GM13976 (cell line): ENCODE data around the gene APLF.

ENCODE experiments used
- DNase-seq: peaks from one replicate; pipeline ENCODE4 v3.0.0; 2012; ENCODE audit warnings: low spot score
- CTCF ChIP-seq: IDR thresholded peaks from 2 replicates; pipeline ENCODE4 v1.5.1; 2012; ENCODE audit warnings: borderline replicate concordance, mild to moderate bottlenecking; ENCODE audit not compliant: insufficient read depth; ENCODE audit errors: extremely low read depth, missing control alignments, control extremely low read depth
- in situ Hi-C: fragments of 300-500 bp; cut with MboI; formaldehyde crosslinking; loops from one replicate; pipeline ENCODE4 v1.12.0; 2022; ENCODE audit warnings: low sequenced_read_pairs, mixed read lengths, inconsistent platforms; ENCODE audit not compliant: unreplicated experiment

The APLF gene

GRCh38 chr2:68425503-68425902 lies 41.9 kb upstream of the APLF start:
- DNase-seq = no peak
- in situ Hi-C loops = no loop called here
- TF ChIP-seq CTCF = no peak

GRCh38 chr2:68426446-68426845 lies 40.9 kb upstream of the APLF start:
- no peak for TF ChIP-seq CTCF
- no peak for DNase-seq
- in situ Hi-C loops = no loop called here

- no peak for TF ChIP-seq CTCF
- no peak for DNase-seq
- in situ Hi-C loops = no loop called here
Observed at GRCh38 chr2:68426848-68427579, 40.4 kb upstream of the APLF start.

- in situ Hi-C loops = no loop called here
- no peak for TF ChIP-seq CTCF
- no peak for DNase-seq
Observed at GRCh38 chr2:68428126-68428525, 39.3 kb upstream of the APLF start.

GRCh38 chr2:68428746-68429145 lies 38.6 kb upstream of the APLF start:
- TF ChIP-seq CTCF = no peak
- DNase-seq = no peak
- in situ Hi-C loops = no loop called here

- no peak for DNase-seq
- in situ Hi-C loops = no loop called here
- TF ChIP-seq CTCF = no peak
Observed at GRCh38 chr2:68429311-68429826, 38.0 kb upstream of the APLF start.
